NCI-H128 (cell line): ENCODE data around the gene PAK6.
A peak's percentile ranks its signal among the peaks of the same experiment; 100 is the strongest.

Experiments used
- DNase-seq: peaks from one replicate; lab custom pipeline; 2025; ENCODE audit not compliant: unreplicated experiment; lab: John Stamatoyannopoulos, UW

PAK6 gene

GRCh38 chr15:40254452-40254851 lies 15.6 kb downstream of the PAK6 start:
- DNase-seq = no peak

DNA sequence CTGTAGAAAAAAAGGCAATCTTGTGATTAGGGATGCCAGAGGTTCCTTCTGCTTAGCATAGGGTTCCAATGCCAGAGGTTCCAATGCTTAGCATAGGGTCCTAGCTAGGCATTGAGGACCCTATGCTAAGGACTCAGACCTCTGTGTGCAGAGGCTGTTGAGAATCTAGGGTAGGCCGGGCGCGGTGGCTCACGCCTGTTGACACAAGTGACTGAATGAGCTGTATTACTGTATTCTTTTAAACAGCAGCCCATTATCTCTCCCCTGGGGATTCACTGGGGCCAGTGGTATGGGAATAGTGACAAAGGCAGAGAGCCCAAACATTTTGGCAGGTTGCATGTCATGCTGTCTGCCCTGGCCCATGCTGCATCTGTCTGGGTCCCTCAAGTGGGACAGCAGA lies 16.2 kb downstream of the PAK6 start:
- no peak for DNase-seq

GRCh38 chr15:40256638-40257235 lies 17.9 kb downstream of the PAK6 start:
- no peak for DNase-seq

DNA sequence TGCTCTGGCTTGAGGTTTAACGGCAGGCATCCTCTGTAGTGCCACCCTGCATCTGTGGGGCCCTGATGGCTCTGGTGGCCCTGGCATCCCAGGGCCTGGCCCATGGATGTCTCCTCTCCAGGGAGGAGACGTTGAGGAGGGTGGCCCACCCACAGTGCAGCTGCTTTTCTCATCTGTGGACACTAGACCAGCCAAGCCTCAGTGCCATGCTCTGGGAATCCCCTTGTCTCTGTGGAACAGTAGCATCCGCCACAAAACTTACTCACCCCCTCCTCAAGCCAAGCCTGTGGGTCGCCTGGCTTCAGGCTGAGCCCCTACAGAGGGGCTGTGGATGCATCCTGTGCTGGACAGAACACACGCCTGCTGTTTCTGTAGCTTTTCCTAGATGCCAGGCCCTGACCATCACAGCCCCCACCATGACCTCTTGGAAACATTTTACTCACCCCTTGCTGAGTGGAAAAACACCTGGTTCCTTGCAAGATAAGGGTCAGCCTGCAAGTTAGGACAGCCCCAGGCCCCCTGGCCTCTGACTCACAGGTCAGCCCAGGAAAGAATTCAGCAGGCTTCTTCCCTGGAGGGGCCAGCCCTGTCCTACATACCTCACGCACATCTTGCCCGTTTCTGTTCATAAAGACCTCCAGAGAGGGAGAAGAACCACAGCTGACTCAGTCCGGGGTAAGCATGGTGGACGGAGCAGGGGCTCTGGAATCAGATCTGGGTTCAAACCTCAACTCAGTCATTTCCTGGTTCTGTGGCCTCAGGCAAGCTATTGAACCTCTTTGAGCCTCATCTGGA lies 19.0 kb downstream of the PAK6 start:
- DNase-seq = no peak

DNA sequence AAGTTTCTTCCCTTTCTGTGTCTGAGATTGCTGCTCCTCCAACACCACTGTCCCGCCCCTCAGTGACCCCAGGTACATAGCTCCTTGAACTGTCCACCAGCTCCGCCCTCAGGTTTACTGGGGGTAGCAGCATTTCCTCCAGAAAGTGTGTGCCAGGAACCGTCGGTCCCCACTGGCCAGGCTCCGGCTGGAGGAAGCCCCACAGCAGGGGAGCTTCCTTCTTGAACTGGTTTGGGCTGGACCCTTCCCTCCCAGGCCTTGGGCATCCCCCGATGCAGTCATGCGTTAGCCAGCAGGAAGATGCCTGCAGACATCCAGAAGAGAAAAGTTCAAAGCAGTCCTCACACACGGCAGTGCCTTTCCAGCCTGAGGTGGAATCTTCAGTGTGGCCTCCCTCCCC lies 19.7 kb downstream of the PAK6 start:
- DNase-seq = no peak

DNA sequence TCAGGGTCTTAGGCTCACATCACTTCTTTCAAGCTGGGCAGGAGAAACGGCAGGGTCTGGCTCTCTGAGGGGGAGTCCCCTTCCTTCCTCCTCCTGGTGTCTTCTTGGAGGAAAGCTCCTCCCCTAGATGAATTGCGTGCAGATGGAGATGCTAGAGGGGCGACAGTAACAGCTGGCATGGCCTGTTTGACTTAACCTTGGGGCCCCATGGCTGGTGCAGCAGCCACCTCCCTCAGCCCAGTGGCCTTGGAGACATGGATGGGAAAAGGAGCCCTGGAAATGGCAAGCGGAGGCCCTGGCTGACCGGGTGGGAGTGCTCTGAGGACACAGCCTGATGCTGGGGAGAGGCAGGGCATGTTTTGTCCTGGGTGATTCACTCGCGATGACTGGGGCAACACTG lies 20.2 kb downstream of the PAK6 start:
- no peak for DNase-seq

GRCh38 chr15:40263024-40263754 lies 24.3 kb downstream of the PAK6 start:
- DNase-seq = no peak

DNA sequence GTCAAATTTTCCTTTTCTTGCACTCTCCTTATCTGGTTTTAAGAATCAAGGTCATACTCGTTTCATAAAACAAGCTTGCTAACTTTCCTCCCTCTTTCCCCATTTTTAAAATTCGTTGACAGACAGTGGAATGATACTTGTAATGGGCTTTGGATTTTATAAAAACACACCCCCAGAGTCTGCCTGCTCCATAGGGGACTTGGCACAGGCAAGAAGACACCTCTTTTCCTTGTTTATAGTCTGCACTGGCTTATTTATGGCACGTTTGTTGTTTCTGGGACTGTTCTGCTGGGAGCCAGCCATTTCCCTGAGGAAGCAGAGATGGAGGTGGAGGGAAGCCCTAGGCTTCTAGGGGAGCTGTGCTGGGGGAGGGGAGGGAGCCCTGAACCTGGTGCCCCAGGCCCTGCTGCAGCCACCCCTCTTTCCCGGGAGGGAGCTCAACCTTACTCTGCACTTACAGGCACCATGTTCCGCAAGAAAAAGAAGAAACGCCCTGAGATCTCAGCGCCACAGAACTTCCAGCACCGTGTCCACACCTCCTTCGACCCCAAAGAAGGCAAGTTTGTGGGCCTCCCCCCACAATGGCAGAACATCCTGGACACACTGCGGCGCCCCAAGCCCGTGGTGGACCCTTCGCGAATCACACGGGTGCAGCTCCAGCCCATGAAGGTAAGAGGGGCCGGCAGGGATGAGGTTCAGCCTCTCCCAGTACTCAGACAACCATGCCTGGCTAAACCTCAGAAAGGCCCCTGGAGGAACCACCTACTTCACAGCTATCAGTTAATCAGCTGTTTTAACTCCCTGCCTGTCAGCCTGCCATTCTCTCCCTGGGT lies 25.7 kb downstream of the PAK6 start:
- no peak for DNase-seq

GRCh38 chr15:40265355-40265754 lies 26.5 kb downstream of the PAK6 start:
- DNase-seq = no peak

- DNase-seq = no peak
Observed at GRCh38 chr15:40265875-40266274, 27.0 kb downstream of the PAK6 start.

- DNase-seq = no peak
Observed at GRCh38 chr15:40266828-40267304, 28.0 kb downstream of the PAK6 start.

- DNase-seq = no peak
Observed at GRCh38 chr15:40267670-40268069, 28.8 kb downstream of the PAK6 start.

GRCh38 chr15:40269604-40270003 lies 30.7 kb downstream of the PAK6 start:
- DNase-seq = no peak

- no peak for DNase-seq
Observed at GRCh38 chr15:40270246-40270995, 31.6 kb downstream of the PAK6 start.

DNA sequence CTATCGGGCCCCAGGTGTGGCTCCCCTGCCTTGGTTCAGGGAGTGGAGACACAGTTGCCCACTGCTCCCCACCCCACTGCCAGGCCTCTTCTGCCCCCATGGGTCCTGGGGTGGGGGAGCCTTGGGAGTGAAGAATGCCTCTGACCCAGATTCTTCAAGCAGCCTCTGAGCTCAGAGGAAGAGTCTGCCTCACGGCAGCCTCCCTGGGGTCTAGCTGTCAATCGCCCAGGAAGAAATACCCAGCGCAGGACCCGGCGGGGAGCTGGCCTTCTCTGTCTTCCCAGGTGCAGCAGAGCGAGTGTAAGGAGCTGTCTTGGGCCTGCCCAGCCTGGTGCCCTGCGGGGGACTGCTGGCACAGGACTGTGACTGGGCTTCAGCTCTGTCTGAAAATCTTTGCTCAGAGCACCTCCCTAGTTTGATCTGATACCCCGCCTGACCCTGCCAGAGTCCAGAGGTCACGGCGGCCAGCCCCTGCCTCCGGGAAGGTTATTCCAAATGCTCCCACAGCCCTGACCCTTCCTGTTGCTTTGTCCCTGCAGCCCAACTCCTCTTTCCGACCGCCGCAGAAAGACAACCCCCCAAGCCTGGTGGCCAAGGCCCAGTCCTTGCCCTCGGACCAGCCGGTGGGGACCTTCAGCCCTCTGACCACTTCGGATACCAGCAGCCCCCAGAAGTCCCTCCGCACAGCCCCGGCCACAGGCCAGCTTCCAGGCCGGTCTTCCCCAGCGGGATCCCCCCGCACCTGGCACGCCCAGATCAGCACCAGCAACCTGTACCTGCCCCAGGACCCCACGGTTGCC lies 33.0 kb downstream of the PAK6 start:
- DNase-seq = no peak

- DNase-seq = no peak
Observed at GRCh38 chr15:40272485-40273056, 33.7 kb downstream of the PAK6 start.

GRCh38 chr15:40273428-40273827 lies 34.6 kb downstream of the PAK6 start:
- no peak for DNase-seq

DNA sequence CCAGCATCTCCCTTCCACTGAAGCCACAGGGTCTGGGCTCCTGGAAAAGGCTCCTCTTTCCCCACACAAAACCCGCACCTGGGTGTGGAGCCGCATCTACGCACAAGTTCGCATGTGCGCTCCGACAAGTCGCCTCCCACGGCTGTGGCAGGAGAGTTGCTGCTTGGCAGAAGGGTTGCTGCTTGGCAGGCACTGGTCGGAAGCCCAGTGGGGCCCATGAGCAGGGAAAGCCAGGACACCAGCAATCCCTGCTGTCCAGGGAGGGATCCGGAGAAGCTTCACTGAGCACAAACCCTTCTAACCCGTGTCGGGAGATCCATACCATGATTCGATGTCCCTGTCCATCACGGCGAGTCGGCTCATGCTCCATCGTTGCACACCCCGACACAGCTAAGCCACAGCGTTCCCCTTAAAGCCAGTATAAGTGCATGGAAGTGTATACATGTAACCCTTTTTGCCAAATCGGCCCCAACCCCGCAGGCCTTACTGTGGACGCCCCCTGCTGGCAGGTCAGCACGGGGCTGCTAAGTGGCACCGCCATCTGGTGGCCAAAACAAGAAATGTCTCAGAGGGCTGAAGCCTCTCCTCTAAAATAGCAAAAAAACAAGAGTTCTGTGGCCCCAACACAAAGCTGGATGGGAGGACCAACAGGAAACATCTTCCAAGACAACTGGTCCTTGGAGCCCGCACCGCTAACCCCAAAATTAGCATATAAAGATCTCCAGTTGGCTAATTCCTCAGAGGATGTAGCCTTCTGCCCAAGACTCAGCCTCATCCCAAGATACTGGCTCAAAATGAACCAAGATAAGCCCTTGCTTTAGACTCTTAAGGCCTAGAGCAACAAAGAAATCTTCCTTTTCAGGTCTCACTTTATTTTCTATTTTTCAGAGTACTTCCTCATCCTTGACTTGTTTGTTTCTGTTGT lies 35.7 kb downstream of the PAK6 start:
- DNase-seq = peak; percentile 38
